Stimulated activated CD4-positive, alpha-beta T cell treated with anti-CD3 and anti-CD28 coated beads, Interleukin-4, amount 100 ng/mL, for 1 hour (primary cell): ENCODE measurements around the gene UPP2.

Experiments used
- DNase-seq: peaks from one replicate; pipeline ENCODE4 v3.0.0-alpha.2; 2020

The UPP2 gene

DNA sequence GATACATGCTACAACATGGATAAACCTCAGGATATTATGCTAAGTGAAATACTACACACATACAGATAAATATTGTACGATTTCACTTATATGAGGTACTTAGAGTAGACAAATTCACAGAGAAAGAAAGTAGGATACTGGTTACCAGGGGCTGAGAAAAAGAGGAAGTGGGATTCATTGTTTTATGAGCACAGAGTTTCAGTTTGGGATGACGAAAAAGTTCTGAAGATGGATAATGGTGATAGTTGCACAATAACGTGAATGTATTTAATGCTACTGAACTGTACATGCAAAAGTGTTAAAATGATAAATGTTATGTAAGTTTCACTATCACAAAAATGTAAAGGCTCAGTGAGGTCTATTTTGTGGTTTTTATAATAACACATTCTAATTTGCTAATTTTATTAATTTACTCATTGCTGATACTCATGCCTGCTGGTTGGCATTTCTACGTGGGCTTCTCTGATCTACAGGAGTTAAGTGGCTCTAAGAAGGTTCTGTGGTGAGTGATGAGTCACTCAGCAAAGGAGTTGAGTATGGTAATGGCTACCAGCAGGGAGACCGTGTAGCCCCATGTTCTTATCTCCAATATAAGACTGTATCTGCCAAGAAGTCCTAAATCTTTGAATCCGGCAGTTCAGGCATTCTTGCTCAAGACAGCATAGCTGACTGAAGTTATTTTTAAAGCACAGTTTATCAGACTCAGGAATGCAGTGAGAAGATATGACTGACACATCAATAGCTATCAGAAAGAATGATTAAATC lies 41.1 kb downstream of the UPP2 start:
- DNase-seq: no peak

DNA sequence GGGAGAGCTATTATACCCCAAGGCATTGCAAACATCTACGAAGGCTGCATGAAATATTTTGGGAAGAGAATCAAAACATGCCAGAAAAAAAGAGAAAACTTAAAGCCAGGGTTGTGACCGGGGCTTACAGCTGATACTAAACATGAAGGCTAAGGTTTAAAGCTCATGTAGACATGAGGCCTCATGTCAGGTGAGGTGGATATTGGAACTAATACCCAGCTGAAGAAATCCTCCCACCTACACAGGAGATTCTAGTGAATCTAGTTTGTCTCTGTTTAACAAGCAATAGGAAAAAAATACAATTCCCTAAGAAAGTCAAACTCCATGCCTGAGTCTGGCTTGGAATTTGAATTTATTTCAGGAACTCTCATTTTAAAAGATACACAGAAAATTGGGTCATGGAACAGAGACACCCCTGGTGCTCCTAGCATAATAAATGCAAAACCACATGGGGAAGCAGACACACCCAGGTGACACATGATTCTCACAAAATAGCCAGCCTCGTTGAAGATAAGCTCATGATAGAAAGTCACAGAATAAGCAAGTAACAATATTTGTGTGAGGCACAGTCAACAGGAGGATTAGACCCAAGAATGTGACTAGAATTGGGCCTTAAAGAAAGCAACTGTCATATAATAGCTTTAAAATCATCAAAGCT lies 42.2 kb downstream of the UPP2 start:
- DNase-seq: no peak

DNA sequence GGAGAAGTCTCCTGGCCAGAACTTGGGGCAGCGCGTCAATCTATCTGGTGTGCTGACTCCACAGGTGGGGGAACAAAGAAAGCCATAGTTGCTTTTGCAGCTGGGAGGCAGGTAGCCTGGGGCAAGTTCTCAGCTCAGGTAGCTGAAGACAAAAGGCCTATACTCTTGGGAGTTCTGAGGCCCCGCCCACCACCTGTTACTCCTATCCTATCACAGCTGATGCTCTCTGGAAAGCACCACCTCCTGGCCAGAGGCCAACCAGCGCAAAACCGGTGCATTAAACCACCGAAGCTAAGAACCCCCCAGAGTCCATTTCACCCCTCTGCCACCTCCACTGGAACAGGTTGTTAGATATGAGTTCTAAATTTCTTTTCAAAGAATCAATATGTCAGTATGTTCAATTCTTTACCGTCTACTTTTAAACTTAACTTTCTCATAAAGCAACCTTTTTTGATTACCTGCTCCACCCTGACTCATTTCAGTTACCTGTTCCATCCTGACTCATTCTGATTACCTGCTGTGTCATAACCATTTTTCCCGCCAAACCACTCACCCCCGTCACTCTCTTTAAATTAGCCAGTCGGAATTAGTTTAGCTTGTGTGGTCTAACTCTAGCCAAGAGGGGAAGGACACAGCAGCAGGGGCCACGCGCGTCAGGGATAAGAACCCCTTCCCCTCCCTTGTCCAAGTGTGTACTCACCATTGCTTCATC lies 43.4 kb downstream of the UPP2 start:
- no peak for DNase-seq

DNA sequence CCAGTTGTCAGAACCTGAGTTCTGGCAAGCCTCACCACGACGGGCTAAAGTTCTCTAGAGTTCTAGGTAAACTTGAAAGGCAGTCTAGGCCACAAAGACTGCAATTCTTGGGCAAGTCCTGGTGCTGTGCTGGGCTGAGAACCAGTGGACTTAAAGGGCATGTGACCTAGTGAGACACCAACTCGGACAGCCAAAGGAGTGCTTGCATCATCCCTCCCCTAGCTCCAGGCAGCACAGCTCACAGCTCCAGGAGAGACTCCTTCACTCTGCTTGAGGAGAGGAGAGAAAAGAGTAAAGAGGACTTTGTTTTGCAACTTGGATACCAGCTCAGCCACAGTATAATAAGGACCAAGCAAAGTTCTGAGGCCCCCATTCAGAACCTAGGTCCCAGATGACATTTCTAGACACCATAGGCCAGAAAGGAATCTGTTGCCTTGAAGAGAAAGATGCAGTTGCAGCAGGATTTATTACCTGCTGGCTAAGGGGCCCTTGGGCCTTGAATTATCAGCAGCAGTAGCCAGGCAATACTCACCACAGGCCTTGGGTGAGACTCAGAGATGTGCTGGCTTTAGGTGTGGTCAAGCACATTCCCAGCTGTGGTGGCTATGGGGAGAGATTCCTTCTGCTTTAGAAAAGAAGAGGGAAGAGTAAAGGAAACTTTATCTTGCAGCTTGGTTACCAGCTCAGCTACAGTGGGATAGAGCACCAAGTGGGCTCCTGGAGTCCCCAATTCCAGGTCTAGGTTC lies 51.8 kb downstream of the UPP2 start:
- no peak for DNase-seq

DNA sequence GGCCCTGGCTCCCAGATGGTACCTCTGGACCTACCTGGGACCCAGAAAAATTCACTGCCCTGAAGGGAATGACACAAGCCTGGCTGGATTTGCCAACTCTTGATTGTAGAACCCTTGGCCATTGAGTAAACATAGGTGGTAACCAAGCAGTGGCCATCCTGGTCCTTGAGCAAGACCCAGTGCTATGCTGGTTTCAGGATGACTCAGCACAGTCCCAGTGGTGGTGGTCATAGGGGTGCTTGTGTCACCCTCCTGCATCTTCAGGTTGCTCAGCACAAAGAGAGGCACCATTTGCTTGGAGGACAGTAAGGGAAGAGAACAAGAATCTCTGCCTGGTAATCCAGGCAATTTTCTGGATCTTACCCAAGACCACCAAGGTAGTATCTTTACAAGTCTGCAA lies 52.9 kb downstream of the UPP2 start:
- no peak for DNase-seq

DNA sequence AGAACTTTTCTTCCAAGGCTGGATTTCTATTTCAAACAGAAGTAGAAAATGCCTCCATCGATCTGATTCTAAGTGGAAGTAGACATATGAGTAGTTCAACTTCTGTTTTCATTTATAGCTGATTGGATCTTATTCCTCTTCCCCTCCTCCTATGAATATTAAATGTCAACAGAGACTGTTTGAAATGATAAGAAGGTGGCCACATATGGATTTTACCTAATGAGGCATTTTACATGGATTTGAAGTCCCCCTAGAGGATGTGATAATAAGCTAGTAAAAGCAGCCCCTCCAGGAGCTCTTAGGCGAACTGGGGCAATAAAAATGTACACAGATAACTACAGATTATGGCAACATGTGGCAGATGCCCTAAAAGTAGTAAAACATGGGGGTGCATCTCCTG lies 71.0 kb downstream of the UPP2 start:
- DNase-seq: no peak

DNA sequence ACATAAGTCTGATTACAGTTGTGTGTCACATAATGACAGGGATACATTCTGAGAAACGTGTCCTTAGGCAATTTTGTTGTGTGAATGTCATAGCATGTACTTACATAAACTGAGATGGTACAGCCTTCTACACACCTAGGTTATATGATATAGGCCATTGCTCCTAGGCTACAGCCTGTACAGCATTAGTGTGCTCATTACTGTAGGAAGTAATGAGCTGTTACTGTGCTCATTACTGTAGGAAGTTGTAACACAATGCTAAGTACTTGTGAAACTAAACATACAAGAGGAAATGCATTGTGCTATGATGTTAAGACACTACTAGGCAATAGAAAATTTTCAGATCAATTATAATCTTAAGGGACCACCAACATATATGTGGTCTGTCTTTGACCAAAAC lies 72.8 kb downstream of the UPP2 start:
- DNase-seq: no peak

DNA sequence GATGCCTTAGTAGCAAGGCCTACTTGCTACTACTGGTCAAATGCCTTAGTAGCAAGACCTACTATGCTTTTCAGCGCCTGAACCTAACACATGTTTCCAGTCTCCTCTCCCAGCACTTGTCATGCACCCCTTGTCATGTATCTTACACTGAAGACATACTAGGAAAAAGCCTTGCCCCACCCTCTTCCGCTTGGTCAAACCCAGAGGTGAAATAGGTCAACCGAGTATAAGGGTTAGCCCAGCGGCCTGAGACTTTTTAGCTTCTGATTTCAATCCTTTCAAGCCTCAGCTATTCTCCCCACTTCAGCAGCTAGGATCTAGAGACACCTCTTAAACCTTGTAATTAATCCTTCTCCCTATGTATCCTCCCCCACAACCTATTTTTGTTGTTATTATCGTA lies 73.3 kb downstream of the UPP2 start:
- DNase-seq: no peak

DNA sequence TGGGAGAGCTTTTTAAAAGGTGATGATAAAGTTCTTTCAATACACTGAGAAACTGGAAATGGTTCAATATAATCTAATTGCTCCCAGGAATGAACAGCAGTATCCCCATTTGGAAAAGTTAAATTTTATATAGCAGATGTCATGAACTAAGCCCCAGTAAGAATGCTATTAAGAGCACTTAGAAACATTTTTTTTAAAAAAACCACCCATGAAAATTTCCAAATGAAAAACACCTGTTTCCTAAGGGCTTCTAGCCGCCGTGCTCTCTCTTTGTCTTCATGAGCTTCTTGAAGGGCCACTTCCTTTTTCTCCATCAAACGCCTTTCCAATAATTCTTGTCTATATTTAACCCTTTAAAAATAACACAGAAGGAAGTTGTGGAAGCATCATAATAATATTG lies 77.0 kb downstream of the UPP2 start:
- no peak for DNase-seq

DNA sequence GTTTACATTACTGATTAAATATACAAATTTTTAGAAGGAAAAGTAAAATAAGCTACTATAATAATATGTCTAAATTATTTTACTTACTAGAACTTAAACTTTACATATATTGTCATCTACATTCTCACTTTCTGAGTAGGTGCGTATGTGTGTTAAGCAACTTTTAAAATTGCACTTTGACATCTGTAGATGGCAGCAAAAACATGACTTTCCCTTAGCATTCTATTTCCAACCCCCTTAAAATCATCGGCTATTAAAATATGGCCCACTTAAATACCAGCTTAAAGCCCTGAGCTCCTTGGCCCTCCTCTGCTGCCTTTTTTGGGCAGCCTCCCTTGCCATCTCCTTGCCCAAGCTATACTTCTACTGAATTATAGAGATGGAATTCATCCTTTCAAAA lies 78.0 kb downstream of the UPP2 start:
- DNase-seq: no peak

DNA sequence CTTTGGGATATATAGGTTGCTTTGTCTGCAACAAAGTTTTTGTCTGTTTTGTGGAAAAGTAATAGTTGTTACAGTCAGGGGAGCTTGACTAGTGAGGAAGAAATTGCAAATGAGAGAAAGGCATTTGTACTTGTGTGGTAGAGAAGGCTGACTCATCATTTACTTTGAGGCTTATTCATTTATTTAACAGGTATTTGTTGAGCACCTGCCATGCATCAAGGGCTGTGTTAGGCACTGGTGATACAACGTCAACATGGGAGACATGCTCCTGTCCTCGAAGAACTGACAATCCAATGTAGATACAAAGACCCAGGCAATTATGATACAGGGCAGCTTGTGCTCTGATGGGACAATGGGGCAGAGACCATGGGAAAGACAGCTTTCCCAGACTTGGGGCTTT lies 79.5 kb downstream of the UPP2 start:
- DNase-seq: no peak

DNA sequence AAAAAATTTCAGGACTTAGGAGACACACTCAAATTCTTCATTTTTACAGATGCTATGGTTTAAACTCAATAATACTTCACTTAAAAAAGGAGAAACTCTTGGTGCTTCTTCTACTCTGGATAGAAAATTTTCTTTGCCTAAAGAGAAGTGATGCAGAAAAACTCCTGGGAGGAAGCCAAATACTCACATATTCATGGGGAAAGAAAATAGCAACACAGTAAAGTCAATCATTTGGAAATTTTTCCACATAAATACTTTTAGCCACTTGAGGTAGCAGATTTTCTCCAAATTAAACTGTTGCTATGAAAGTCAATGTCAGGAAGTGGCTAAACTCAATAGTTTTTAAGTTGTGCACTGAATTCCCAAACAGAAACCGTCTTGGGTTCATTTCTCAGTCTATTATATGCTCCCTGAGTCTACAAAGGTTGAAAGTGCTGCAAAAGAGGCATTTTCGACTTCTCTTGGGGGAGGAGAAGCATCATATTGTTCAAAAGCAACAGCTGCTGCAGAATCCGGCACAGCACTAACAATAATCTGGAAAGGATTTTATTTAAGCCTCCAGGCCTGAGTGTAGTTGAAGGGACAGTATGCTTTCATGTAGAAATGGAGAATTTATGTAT lies 81.1 kb downstream of the UPP2 start:
- no peak for DNase-seq

DNA sequence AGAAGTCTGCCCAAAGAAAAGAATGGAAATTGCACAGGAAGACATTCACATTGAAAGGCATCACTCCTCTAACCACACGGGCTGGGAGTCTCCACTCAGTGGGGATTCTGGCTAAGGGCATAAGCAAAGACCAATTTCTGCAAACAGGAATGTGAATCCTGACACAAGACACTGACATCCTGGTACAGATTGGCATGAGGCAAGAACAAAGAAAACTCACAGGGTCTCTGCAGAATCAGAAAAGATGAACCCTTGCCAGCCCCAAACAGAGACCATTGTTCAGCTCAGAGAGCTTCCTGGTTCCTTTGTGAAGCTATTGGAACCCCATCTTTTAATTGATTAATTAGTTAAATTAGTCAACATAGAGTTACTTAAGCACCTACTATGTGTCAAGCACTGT lies 82.3 kb downstream of the UPP2 start:
- no peak for DNase-seq

DNA sequence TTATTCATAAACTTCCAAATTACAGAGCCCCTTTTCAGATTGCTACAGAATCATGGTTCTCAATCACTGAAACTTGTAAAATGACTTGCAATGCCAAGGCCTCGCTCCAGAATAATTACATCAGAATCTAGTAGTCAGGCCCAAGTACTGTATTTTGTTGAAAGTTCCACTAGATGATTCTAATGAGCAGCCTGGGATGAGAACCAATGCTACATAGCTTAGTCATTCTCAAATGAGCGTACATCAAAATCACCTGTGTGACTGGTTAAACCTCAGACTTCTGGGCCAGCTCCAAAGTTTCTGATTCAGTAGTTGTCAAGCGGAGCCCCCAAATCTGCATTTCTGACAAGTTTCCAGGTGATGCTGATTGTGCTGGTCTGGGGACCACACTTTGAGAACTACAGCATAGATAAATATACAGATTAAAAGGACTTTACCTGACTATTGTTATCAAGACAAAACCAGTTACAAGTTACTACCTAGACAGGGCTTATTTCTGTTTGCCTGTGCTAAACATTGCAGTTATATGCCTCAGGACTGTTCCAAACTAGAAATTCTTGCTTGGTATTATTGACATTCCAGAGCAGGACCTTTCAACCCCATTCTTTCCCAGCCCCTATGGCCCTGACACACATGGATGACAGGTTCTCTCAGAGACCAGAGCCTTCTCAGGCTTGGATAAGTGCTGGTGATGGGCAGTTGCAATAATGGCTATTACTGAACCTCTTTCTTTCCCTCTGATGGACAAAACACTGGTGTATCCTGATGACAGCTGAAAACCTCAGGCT lies 83.1 kb downstream of the UPP2 start:
- DNase-seq: no peak
